ENCODE measurements around the gene NPR2. TPM values are rescaled to one million over a fixed set of nuclear protein-coding genes. Genes with fewer than 3 reads are reported as not detected.

NPR2 gene
- total and polyA plus RNA-seq, 3 experiments from 2014 or later: 0.26 to 8.6 (median 5.2) TPM

DNA sequence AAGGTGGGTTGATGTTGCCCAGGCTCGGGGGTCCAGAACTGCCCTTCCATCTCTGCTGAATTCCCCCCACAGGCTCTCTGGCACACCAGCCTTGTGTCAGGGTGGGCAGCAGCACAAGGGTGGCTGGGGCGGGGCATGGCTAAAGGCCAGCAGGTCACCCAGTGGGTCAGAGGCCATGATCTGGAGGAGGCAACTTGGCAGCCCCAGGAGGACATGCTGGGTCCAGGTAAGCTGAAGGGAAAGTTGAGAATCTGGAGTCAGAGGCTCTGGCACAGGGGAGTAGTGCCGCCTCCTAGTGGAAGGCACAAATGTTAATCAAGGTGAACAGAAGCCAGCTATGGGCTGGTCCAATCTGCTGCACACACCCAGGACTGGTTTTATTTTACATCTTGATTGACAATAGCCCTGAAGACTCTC lies 43.8 kb downstream of the NPR2 start:
- no peaks in the 10 kb centered on the region for H3K36me3 Mint-ChIP-seq
- H3K4me3 Mint-ChIP-seq: no peak overlapping the region
- H3K4me3 ChIP-seq (ENCODE audit: low read length): no peak overlapping the region
- H3K4me1 ChIP-seq (ENCODE audit: insufficient read depth, low read length): no peaks in the 10 kb centered on the region
- H3K9me3 Mint-ChIP-seq: no peaks in the 10 kb centered on the region
- DNase-seq: no peak
- no peaks in the 10 kb centered on the region for H3K27me3 ChIP-seq (ENCODE audit: insufficient read depth, low read length, poor library complexity, severe bottlenecking)
- ChIA-PET CTCF (interaction anchor here (0.7 to 2.8 kb wide), 7 partner anchors 10 to 99 kb away, joined by 3 to 18 read pairs (median 3); no protein-coding TSS in a partner anchor), POLR2A (no interaction called here)
- H3K9me3 ChIP-seq (ENCODE audit: low read length): no peaks in the 10 kb centered on the region
- H3K27ac ChIP-seq (ENCODE audit: low read depth, low read length): no peak overlapping the region
- H3K4me1 Mint-ChIP-seq: peaks cover 1 to 17% (median 1%) of the 10 kb centered on the region in 3 donors
- H3K27me3 Mint-ChIP-seq: no peaks in the 10 kb centered on the region
- H3K36me3 ChIP-seq (ENCODE audit: insufficient read depth, low read length): no peaks in the 10 kb centered on the region
- H3K27ac Mint-ChIP-seq: no peak overlapping the region

DNA sequence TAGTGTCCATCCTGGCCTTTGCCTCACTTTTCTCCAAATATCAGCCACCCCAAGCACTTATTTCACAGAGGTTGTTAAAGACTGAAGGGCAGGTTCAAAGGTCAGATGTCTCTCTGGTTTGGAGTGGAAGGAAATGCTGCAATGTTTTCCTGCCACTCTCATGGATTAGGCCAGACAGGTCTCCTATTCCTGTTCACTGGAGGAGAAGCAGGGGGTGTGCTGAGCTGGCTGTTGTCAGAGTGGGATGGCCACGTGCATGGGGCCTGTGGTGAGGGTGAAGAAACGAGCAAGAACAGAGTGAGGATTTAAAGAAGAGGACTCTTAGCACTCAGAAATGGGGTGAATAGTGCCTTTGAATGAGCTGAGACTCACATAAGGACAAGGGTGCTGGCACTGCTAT lies 44.4 kb downstream of the NPR2 start:
- Histone ChIP-seq H3K9me3 (ENCODE audit: low read length) (no peaks in the 10 kb centered on the region), H3K4me1 (ENCODE audit: insufficient read depth, low read length) (no peaks in the 10 kb centered on the region), H3K27me3 (ENCODE audit: insufficient read depth, low read length, poor library complexity, severe bottlenecking) (no peaks in the 10 kb centered on the region), H3K4me3 (ENCODE audit: low read length) (no peak overlapping the region), H3K36me3 (ENCODE audit: insufficient read depth, low read length) (no peaks in the 10 kb centered on the region), H3K27ac (ENCODE audit: low read depth, low read length) (no peak overlapping the region)
- Mint-ChIP-seq H3K27ac (peak overlapping the region in 2 of 8 donors; percentile 2 to 10), H3K27me3 (no peaks in the 10 kb centered on the region), H3K4me1 (peaks cover 0 to 11% (median 0%) of the 10 kb centered on the region in 3 donors), H3K4me3 (no peak overlapping the region), H3K9me3 (no peaks in the 10 kb centered on the region), H3K36me3 (no peaks in the 10 kb centered on the region)
- ChIA-PET POLR2A (no interaction called here), CTCF (interaction anchor here (0.7 to 2.8 kb wide), 6 partner anchors 10 to 100 kb away, joined by 3 to 18 read pairs (median 3); no protein-coding TSS in a partner anchor)
- DNase-seq: no peak

DNA sequence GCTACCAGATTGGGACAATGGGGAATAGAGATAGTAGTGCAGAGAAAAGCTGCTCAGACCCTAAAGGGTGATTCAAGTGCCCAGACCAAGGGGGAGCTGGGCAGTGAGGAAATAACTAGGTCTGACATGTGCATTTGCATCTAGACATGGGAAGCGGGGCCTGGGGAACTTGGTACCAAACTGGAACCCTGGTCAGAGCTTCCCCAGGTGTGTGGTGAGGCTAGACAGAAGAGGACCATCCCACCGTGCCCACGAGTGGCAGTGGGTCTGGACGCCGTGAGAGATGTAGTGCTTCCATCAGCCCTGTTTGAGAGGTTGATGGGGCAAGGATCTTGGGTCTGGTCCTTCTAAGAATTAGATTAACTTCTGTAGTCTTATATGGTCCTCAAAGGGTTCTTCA lies 45.2 kb downstream of the NPR2 start:
- no peaks in the 10 kb centered on the region for H3K4me1 ChIP-seq (ENCODE audit: insufficient read depth, low read length)
- H3K27ac Mint-ChIP-seq: no peak overlapping the region
- H3K36me3 Mint-ChIP-seq: no peaks in the 10 kb centered on the region
- H3K27me3 Mint-ChIP-seq: no peaks in the 10 kb centered on the region
- ChIA-PET POLR2A (no interaction called here), CTCF (interaction anchor here (1.0 to 2.8 kb wide), 3 partner anchors 11 to 100 kb away, joined by 3 to 18 read pairs (median 3); no protein-coding TSS in a partner anchor)
- DNase-seq: no peak
- no peaks in the 10 kb centered on the region for H3K9me3 ChIP-seq (ENCODE audit: low read length)
- H3K27me3 ChIP-seq (ENCODE audit: insufficient read depth, low read length, poor library complexity, severe bottlenecking): no peaks in the 10 kb centered on the region
- peaks cover 0 to 4% (median 0%) of the 10 kb centered on the region in 3 donors for H3K4me1 Mint-ChIP-seq
- no peaks in the 10 kb centered on the region for H3K9me3 Mint-ChIP-seq
- no peak overlapping the region for H3K4me3 Mint-ChIP-seq
- no peak overlapping the region for H3K4me3 ChIP-seq (ENCODE audit: low read length)
- H3K27ac ChIP-seq (ENCODE audit: low read depth, low read length): no peak overlapping the region
- no peaks in the 10 kb centered on the region for H3K36me3 ChIP-seq (ENCODE audit: insufficient read depth, low read length)

DNA sequence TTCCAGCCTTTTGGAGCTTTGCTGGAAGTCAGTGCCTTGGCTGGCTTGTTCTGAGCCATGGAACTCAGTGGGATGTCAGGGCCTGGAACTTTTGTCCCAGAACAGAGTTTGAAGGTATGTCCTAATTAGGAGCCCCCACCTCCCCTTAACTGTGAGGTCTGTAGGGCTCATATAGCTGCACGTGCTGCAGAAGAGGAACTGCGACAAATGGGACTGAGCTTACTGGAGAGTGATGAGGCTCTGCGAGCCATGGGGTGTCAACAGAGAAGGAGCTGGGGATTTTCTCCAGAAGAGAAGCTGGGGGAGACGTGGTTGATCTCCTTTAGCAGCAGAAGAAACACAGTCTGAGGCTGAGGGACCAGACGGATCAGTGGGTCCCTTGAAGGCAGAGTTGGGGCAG lies 48.5 kb downstream of the NPR2 start:
- ChIA-PET CTCF (no interaction called here), POLR2A (no interaction called here)
- Mint-ChIP-seq H3K27ac (peak overlapping the region in 2 of 8 donors; percentile 6 to 20), H3K27me3 (no peaks in the 10 kb centered on the region), H3K4me3 (no peak overlapping the region), H3K4me1 (peaks cover 5 to 7% (median 6%) of the 10 kb centered on the region in 3 donors), H3K9me3 (no peaks in the 10 kb centered on the region), H3K36me3 (no peaks in the 10 kb centered on the region)
- no peak for DNase-seq
- no peak overlapping the region for H3K27ac ChIP-seq (ENCODE audit: low read depth, low read length)
- H3K4me3 ChIP-seq (ENCODE audit: low read length): no peak overlapping the region
- no peaks in the 10 kb centered on the region for H3K36me3 ChIP-seq (ENCODE audit: insufficient read depth, low read length)
- peaks cover 9% of the 10 kb centered on the region for H3K4me1 ChIP-seq (ENCODE audit: insufficient read depth, low read length)
- H3K27me3 ChIP-seq (ENCODE audit: insufficient read depth, low read length, poor library complexity, severe bottlenecking): no peaks in the 10 kb centered on the region
- no peaks in the 10 kb centered on the region for H3K9me3 ChIP-seq (ENCODE audit: low read length)

DNA sequence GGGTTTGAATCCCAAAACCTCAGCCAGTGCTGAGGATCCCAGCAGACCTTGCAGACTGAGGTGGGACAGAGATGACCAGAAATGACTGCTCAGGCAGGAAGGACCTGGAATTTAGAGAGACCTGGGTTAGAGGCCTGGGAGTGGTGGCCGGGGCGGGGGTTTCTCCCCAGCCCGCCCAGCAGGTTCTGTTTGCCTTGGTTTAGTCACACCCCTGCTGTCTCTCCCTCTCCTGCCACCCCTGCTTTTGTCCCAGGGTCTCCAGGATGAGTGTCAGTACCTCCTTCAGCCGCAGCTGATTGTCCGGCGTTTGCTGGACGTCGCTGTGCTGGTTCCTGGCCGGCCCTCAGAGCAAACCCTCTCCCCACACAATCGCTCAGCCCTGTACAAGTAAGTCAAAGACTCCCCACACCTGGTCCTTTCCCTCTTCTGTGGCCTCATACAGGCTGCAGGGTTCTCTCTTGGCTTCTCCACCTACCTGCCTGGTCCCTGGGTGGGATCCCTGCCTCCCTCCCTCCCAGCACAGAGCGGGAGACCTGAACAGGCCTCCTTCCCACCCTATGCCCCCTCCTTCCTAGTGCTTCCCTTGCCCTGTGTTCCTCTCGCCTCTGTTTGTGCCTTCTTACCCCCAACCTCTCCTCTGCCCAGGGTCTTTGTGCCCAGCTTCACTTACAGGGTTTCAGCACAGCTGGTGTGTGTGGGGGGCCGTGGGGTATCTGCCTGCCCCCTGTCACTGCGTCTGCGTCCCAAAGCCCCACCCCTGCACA lies 49.7 kb downstream of the NPR2 start:
- H3K9me3 ChIP-seq (ENCODE audit: low read length): no peaks in the 10 kb centered on the region
- peaks cover 15 to 16% (median 16%) of the 10 kb centered on the region in 3 donors for H3K4me1 Mint-ChIP-seq
- no peak overlapping the region for H3K27ac Mint-ChIP-seq
- no peak overlapping the region for H3K27ac ChIP-seq (ENCODE audit: low read depth, low read length)
- no peaks in the 10 kb centered on the region for H3K36me3 Mint-ChIP-seq
- H3K4me3 Mint-ChIP-seq: no peak overlapping the region
- H3K27me3 Mint-ChIP-seq: no peaks in the 10 kb centered on the region
- no peak overlapping the region for H3K4me3 ChIP-seq (ENCODE audit: low read length)
- CTCF ChIA-PET: no interaction called here
- H3K27me3 ChIP-seq (ENCODE audit: insufficient read depth, low read length, poor library complexity, severe bottlenecking): no peaks in the 10 kb centered on the region
- POLR2A ChIA-PET: no interaction called here
- no peak for DNase-seq
- no peaks in the 10 kb centered on the region for H3K9me3 Mint-ChIP-seq
- no peaks in the 10 kb centered on the region for H3K36me3 ChIP-seq (ENCODE audit: insufficient read depth, low read length)
- peaks cover 18% of the 10 kb centered on the region for H3K4me1 ChIP-seq (ENCODE audit: insufficient read depth, low read length)

DNA sequence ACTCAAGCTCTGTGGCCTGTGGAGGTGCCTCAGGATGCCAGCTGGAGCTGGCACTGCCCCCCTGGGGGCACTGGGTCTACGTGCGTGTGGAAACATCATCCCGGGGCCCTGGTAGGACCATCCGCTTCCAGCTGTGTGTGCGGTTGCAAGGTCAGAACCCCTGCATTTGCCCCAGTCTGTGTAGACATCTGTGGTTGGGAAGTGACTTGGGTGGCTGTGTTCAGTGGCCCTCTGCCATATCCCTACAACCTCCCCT lies 50.2 kb downstream of the NPR2 start:
- DNase-seq: no peak
- Histone ChIP-seq H3K9me3 (ENCODE audit: low read length) (no peaks in the 10 kb centered on the region), H3K27ac (ENCODE audit: low read depth, low read length) (no peak overlapping the region), H3K27me3 (ENCODE audit: insufficient read depth, low read length, poor library complexity, severe bottlenecking) (no peaks in the 10 kb centered on the region), H3K4me3 (ENCODE audit: low read length) (no peak overlapping the region), H3K4me1 (ENCODE audit: insufficient read depth, low read length) (peaks cover 18% of the 10 kb centered on the region), H3K36me3 (ENCODE audit: insufficient read depth, low read length) (no peaks in the 10 kb centered on the region)
- Mint-ChIP-seq H3K36me3 (no peaks in the 10 kb centered on the region), H3K9me3 (no peaks in the 10 kb centered on the region), H3K27ac (no peak overlapping the region), H3K27me3 (no peaks in the 10 kb centered on the region), H3K4me1 (peaks cover 15 to 16% (median 16%) of the 10 kb centered on the region in 3 donors), H3K4me3 (no peak overlapping the region)
- ChIA-PET POLR2A (no interaction called here), CTCF (no interaction called here)

DNA sequence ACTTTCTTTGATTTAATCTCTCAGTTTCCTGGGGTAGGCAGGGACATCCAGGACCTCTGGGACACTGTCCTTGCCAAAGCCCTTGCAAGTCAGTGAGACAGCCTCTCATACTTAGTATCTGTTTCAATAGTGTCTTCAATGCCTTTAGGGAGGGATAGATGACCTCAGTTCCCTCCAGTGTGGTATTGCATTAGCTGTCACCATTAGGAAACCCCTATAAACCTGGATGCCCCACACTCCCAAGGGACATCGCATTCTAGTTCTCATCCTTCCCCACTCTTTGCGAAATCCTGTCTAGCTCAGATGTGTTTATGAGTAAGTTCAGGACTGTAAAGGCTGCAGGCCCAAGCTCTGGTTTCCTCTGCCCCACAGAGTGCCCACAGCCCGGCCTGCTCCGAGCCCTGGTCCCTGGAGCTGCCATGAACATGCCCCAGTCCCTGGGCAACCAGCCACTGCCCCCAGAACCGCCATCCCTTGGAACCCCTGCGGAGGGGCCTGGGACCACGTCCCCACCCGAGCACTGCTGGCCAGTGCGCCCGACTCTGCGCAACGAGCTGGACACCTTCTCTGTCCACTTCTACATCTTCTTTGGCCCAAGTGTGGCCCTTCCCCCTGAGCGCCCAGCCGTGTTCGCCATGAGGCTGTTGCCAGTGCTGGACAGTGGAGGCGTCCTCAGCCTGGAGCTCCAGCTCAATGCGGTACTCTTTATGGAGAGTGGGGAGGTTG lies 50.8 kb downstream of the NPR2 start:
- Mint-ChIP-seq H3K27ac (no peak overlapping the region), H3K9me3 (no peaks in the 10 kb centered on the region), H3K4me1 (peaks cover 15 to 16% (median 16%) of the 10 kb centered on the region in 3 donors), H3K4me3 (peak overlapping the region in 1 of 7 donors; percentile 75), H3K27me3 (no peaks in the 10 kb centered on the region), H3K36me3 (peaks cover under 1 to 5% (median 2%) of the 10 kb centered on the region in 3 donors)
- Histone ChIP-seq H3K9me3 (ENCODE audit: low read length) (no peaks in the 10 kb centered on the region), H3K36me3 (ENCODE audit: insufficient read depth, low read length) (no peaks in the 10 kb centered on the region), H3K27me3 (ENCODE audit: insufficient read depth, low read length, poor library complexity, severe bottlenecking) (no peaks in the 10 kb centered on the region), H3K4me1 (ENCODE audit: insufficient read depth, low read length) (peaks cover 18% of the 10 kb centered on the region), H3K4me3 (ENCODE audit: low read length) (no peak overlapping the region), H3K27ac (ENCODE audit: low read depth, low read length) (no peak overlapping the region)
- DNase-seq: no peak
- ChIA-PET CTCF (interaction anchor here (1.8 kb wide), 1 partner anchor 16 kb away, joined by 5 read pairs; no protein-coding TSS in a partner anchor), POLR2A (no interaction called here)

DNA sequence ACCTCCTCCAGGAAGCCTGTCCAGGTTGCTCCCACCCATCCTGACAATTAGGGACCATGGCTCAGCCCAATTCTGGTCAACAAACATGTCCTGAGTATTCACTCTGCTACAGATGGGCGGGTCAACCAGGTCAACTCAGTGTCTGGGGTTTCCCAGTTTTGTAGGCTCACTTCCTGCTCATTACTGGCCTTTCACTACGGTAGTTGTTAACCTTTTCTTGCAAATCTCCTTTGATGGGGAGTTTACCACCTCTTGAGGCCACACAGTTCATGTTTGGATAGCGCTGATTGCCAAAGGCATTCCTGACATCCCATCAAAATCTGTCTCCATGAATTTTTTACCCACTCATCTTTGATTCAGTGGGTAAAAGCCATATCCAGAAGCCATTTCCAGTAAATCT lies 51.4 kb downstream of the NPR2 start:
- Histone ChIP-seq H3K27me3 (ENCODE audit: insufficient read depth, low read length, poor library complexity, severe bottlenecking) (no peaks in the 10 kb centered on the region), H3K9me3 (ENCODE audit: low read length) (no peaks in the 10 kb centered on the region), H3K27ac (ENCODE audit: low read depth, low read length) (no peak overlapping the region), H3K36me3 (ENCODE audit: insufficient read depth, low read length) (no peaks in the 10 kb centered on the region), H3K4me1 (ENCODE audit: insufficient read depth, low read length) (peaks cover 18% of the 10 kb centered on the region), H3K4me3 (ENCODE audit: low read length) (no peak overlapping the region)
- Mint-ChIP-seq H3K4me3 (no peak overlapping the region), H3K36me3 (peaks cover 2 to 11% (median 5%) of the 10 kb centered on the region in 3 donors), H3K27me3 (no peaks in the 10 kb centered on the region), H3K9me3 (no peaks in the 10 kb centered on the region), H3K4me1 (peaks cover 16 to 17% (median 16%) of the 10 kb centered on the region in 3 donors), H3K27ac (peak overlapping the region in 1 of 8 donors; percentile 21)
- ChIA-PET POLR2A (no interaction called here), CTCF (interaction anchor here (1.8 kb wide), 1 partner anchor 17 kb away, joined by 5 read pairs; no protein-coding TSS in a partner anchor)
- DNase-seq: no peak
